Endodermal cell (in vitro differentiated cells): Measurements from ENCODE around the gene GNPDA1. TPM values are rescaled to one million over a fixed set of nuclear protein-coding genes. Genes with fewer than 3 reads are reported as not detected.

Experiments used
- DNase-seq: peaks from one replicate; pipeline ENCODE4 v3.0.0-alpha.2; 2017
- H3K27ac ChIP-seq: 2 replicates; pipeline ENCODE4 v1.5.1; 2013; ENCODE audit warnings: mild to moderate bottlenecking, low read depth, low read length, moderate library complexity
- H3K27me3 ChIP-seq: 2 replicates; pipeline ENCODE4 v1.6.1; 2013; ENCODE audit warnings: mild to moderate bottlenecking, low read length, moderate library complexity; ENCODE audit not compliant: insufficient read depth, control insufficient read depth, poor library complexity, severe bottlenecking
- H3K36me3 ChIP-seq: 2 replicates; pipeline ENCODE4 v1.7.0; 2013; ENCODE audit warnings: mild to moderate bottlenecking, low read length, moderate library complexity; ENCODE audit not compliant: control insufficient read depth, insufficient read depth
- H3K4me1 ChIP-seq: one replicate; pipeline ENCODE4 v1.7.0; 2013; ENCODE audit warnings: low read length; ENCODE audit not compliant: control insufficient read depth, insufficient read depth
- H3K4me3 ChIP-seq: 2 replicates; pipeline ENCODE4 v1.5.1; 2013; ENCODE audit warnings: mild to moderate bottlenecking, low read length, moderate library complexity
- H3K9ac ChIP-seq: 2 replicates; pipeline ENCODE4 v1.6.1; 2013; ENCODE audit warnings: mild to moderate bottlenecking, low read length, moderate library complexity; ENCODE audit not compliant: poor library complexity, severe bottlenecking; ENCODE audit errors: extremely low read depth
- H3K9me3 ChIP-seq: 2 replicates; pipeline ENCODE4 v1.6.1; 2013; ENCODE audit warnings: mild to moderate bottlenecking, low read length, moderate library complexity; ENCODE audit not compliant: control insufficient read depth
- H3K27ac Mint-ChIP-seq: 2 replicates; pipeline ENCODE4 v1.8.0; 2020; ENCODE audit warnings: mixed read lengths
- H3K27me3 Mint-ChIP-seq: 2 replicates; pipeline ENCODE4 v1.8.0; 2021; ENCODE audit warnings: mild to moderate bottlenecking, mixed read lengths; ENCODE audit not compliant: insufficient read depth
- H3K36me3 Mint-ChIP-seq: 2 replicates; pipeline ENCODE4 v1.8.0; 2020; ENCODE audit warnings: low read depth, mixed read lengths
- H3K4me1 Mint-ChIP-seq: 2 replicates; pipeline ENCODE4 v1.8.0; 2020; ENCODE audit warnings: mixed read lengths
- H3K4me3 Mint-ChIP-seq: 2 replicates; pipeline ENCODE4 v1.8.0; 2020; ENCODE audit warnings: mild to moderate bottlenecking, moderate library complexity, mixed read lengths
- H3K9me3 Mint-ChIP-seq: 2 replicates; pipeline ENCODE4 v1.8.0; 2020; ENCODE audit warnings: mild to moderate bottlenecking, mixed read lengths
- CTCF ChIP-seq: fragments of 200-600 bp; sonication (generic); conservative IDR thresholded peaks from 2 replicates; pipeline ENCODE4 v1.5.0; 2021; ENCODE audit warnings: antibody characterized with exemption, mild to moderate bottlenecking
- WGBS, 2 experiments: methylation state at CpG; one replicate each; pipeline versions ENCODE4 v1.1.5 to v1.1.7; 2013; ENCODE audit warnings: missing lambda C conversion rate in 2 of 2, mixed read lengths in 1 of 2; ENCODE audit not compliant: insufficient coverage in 1 of 2, insufficient read length in 1 of 2; 5-methylcytosine and 5-hydroxymethylcytosine counted together
- total RNA-seq, 2 donors: library from RNA; stranded (reverse); fragmentation: NEBNext Ultra II Directional in 1 of 2; extraction: Animal tissue kit (Norgen Biotek cat#: 25700) in 1 of 2; gene quantifications; 2 replicates in 1 of 2; 3 replicates in 1 of 2; pipeline ENCODE4 v1.2.1, GENCODE V29; 2021

The GNPDA1 gene
- total RNA-seq, 2 donors from 2014 or later = 90.9 to 118 TPM

- peaks cover 69% of the 10 kb centered on the region for H3K36me3 Mint-ChIP-seq
- peak overlapping the region; percentile 69 for H3K27ac Mint-ChIP-seq
- H3K9me3 ChIP-seq = peaks cover 10% of the 10 kb centered on the region
- H3K4me1 Mint-ChIP-seq = no peaks in the 10 kb centered on the region
- peaks cover 73% of the 10 kb centered on the region for H3K36me3 ChIP-seq
- WGBS, 2 experiments = 87 to 100% methylated on average over 2 to 6 of the region's 6 CpGs
- peak; percentile 73 for TF ChIP-seq CTCF
- DNase-seq = peak; percentile 77
- H3K9ac ChIP-seq = no peak overlapping the region
- H3K4me3 ChIP-seq = no peak overlapping the region
- no peaks in the 10 kb centered on the region for H3K4me1 ChIP-seq
- H3K27ac ChIP-seq = no peak overlapping the region
- no peak overlapping the region for H3K4me3 Mint-ChIP-seq
- H3K9me3 Mint-ChIP-seq = peaks cover 8% of the 10 kb centered on the region
- H3K27me3 Mint-ChIP-seq = no peaks in the 10 kb centered on the region
- H3K27me3 ChIP-seq = no peaks in the 10 kb centered on the region
These were observed 11.9 kb downstream of the GNPDA1 start for GRCh38 chr5:142000704-142001484.

- H3K4me3 ChIP-seq = no peak overlapping the region
- no peak overlapping the region for H3K9ac ChIP-seq
- TF ChIP-seq CTCF = no peak
- Mint-ChIP-seq H3K9me3 (peaks cover 8% of the 10 kb centered on the region), H3K4me1 (no peaks in the 10 kb centered on the region), H3K27me3 (no peaks in the 10 kb centered on the region), H3K4me3 (no peak overlapping the region), H3K36me3 (peaks cover 67% of the 10 kb centered on the region), H3K27ac (no peak overlapping the region)
- 86 to 96% methylated on average over 1 of the region's 1 CpG for WGBS, 2 experiments
- H3K27ac ChIP-seq = no peak overlapping the region
- peaks cover 10% of the 10 kb centered on the region for H3K9me3 ChIP-seq
- H3K36me3 ChIP-seq = peaks cover 73% of the 10 kb centered on the region
- no peaks in the 10 kb centered on the region for H3K27me3 ChIP-seq
- no peak for DNase-seq
- no peaks in the 10 kb centered on the region for H3K4me1 ChIP-seq
These were observed 12.7 kb downstream of the GNPDA1 start for GRCh38 chr5:142000173-142000572.

GRCh38 chr5:141997358-141997960 is 15.4 kb downstream of the GNPDA1 start:
- Histone ChIP-seq H3K36me3 (peaks cover 76% of the 10 kb centered on the region), H3K4me1 (no peaks in the 10 kb centered on the region), H3K9ac (no peak overlapping the region), H3K4me3 (no peak overlapping the region), H3K9me3 (peaks cover 10% of the 10 kb centered on the region), H3K27me3 (no peaks in the 10 kb centered on the region), H3K27ac (no peak overlapping the region)
- no peak overlapping the region for H3K4me3 Mint-ChIP-seq
- no peaks in the 10 kb centered on the region for H3K27me3 Mint-ChIP-seq
- no peaks in the 10 kb centered on the region for H3K4me1 Mint-ChIP-seq
- no peak for DNase-seq
- H3K9me3 Mint-ChIP-seq = peaks cover 8% of the 10 kb centered on the region
- TF ChIP-seq CTCF = no peak
- 69 to 78% methylated on average over 4 to 6 of the region's 6 CpGs for WGBS, 2 experiments
- H3K36me3 Mint-ChIP-seq = peaks cover 67% of the 10 kb centered on the region
- no peak overlapping the region for H3K27ac Mint-ChIP-seq
